Epidermal melanocyte (primary cell): Measurements from ENCODE around the gene ESRRG.

Experiments
- DNase-seq: peaks from one replicate; pipeline ENCODE4 v3.0.0; 2011; ENCODE audit warnings: low spot score; ENCODE audit not compliant: insufficient read length

The ESRRG gene

GRCh38 chr1:216523043-216523442 is 200.2 kb downstream of the ESRRG start:
- DNase-seq: no peak

GRCh38 chr1:216521477-216521876 is 201.8 kb downstream of the ESRRG start:
- DNase-seq: no peak

- no peak for DNase-seq
Measured at GRCh38 chr1:216518844-216519627, 204.2 kb downstream of the ESRRG start.

- DNase-seq: no peak
Measured at GRCh38 chr1:216502528-216503162, 220.6 kb downstream of the ESRRG start.

- no peak for DNase-seq
Measured at GRCh38 chr1:216500273-216500967, 222.8 kb downstream of the ESRRG start.

GRCh38 chr1:216499581-216500272 is 223.5 kb downstream of the ESRRG start:
- DNase-seq: no peak

GRCh38 chr1:216498277-216498676 is 225.0 kb downstream of the ESRRG start:
- no peak for DNase-seq

GRCh38 chr1:216485042-216485441 is 238.2 kb downstream of the ESRRG start:
- no peak for DNase-seq

GRCh38 chr1:216483672-216484401 is 239.4 kb downstream of the ESRRG start:
- no peak for DNase-seq

- no peak for DNase-seq
Measured at GRCh38 chr1:216482620-216483019, 240.6 kb downstream of the ESRRG start.

GRCh38 chr1:216478238-216478637 is 245.0 kb downstream of the ESRRG start:
- DNase-seq: no peak

- no peak for DNase-seq
Measured at GRCh38 chr1:216476341-216476740, 246.9 kb downstream of the ESRRG start.

GRCh38 chr1:216475659-216476276 is 247.5 kb downstream of the ESRRG start:
- no peak for DNase-seq

- no peak for DNase-seq
Measured at GRCh38 chr1:216466162-216466801, 256.9 kb downstream of the ESRRG start.

GRCh38 chr1:216464489-216464888 is 258.7 kb downstream of the ESRRG start:
- no peak for DNase-seq

- no peak for DNase-seq
Measured at GRCh38 chr1:216462066-216462775, 261.0 kb downstream of the ESRRG start.

GRCh38 chr1:216461466-216461865 is 261.8 kb downstream of the ESRRG start:
- no peak for DNase-seq

GRCh38 chr1:216459651-216460207 is 263.5 kb downstream of the ESRRG start:
- no peak for DNase-seq

GRCh38 chr1:216458812-216459211 is 264.4 kb downstream of the ESRRG start:
- DNase-seq: no peak
